Measurements from ENCODE around the gene HNF4A. TPM values are rescaled to one million over a fixed set of nuclear protein-coding genes. Genes with fewer than 3 reads are reported as not detected.

Gene HNF4A
- total and polyA plus RNA-seq, 2 of the 13 experiments (the other 11 are each of a cell fraction or from before 2014, with no cell fraction given), result 80.9 to 169 TPM

- TF ChIP-seq MTA3 (CRISPR knock-in tag; IDR thresholded peaks at IDR 0.05), result no peak
- TF ChIP-seq ZNF784 (CRISPR knock-in tag; IDR thresholded peaks at IDR 0.05; ENCODE audit: borderline replicate concordance), result peak; percentile 98; the same call in 1 of the 2 replicates
- peak; percentile 85; the same call in 1 of the 2 replicates for TF ChIP-seq ZNF251 (CRISPR knock-in tag; IDR thresholded peaks at IDR 0.05)
- TF ChIP-seq JUNB (CRISPR knock-in tag; IDR thresholded peaks at IDR 0.05; ENCODE audit: borderline replicate concordance), result no peak
- peak; percentile 94 for TF ChIP-seq PAX8 (CRISPR knock-in tag; IDR thresholded peaks at IDR 0.05; ENCODE audit: borderline replicate concordance)
- TF ChIP-seq ZNF672 (CRISPR knock-in tag; IDR thresholded peaks at IDR 0.05), result no peak; the same call in 1 of the 2 replicates
- TF ChIP-seq ETV6 (CRISPR knock-in tag; conservative IDR thresholded peaks at IDR 0.05), result no peak
- peak; percentile 86; the same call in 1 of the 2 replicates for TF ChIP-seq ZHX2 (IDR thresholded peaks at IDR 0.05; ENCODE audit: low read depth)
- TF ChIP-seq ZHX2 (CRISPR knock-in tag; IDR thresholded peaks at IDR 0.05; ENCODE audit: borderline replicate concordance), result no peak
- no peak for TF ChIP-seq POLR2AphosphoS2 (IDR thresholded peaks at IDR 0.05; ENCODE audit: low read depth, low read length)
- peak; percentile 94; the same call in 1 of the 2 replicates for TF ChIP-seq ZNF180 (CRISPR knock-in tag; IDR thresholded peaks at IDR 0.05; ENCODE audit: borderline replicate concordance, low read depth)
- peak; percentile 47; the same call in 1 of the 2 replicates for TF ChIP-seq RCOR2 (CRISPR knock-in tag; IDR thresholded peaks at IDR 0.05)
- peak; percentile 54; the same call in 1 of the 2 replicates for TF ChIP-seq HMG20A (CRISPR knock-in tag; IDR thresholded peaks at IDR 0.05; ENCODE audit: borderline replicate concordance)
- TF ChIP-seq NFE2L2 (IDR thresholded peaks at IDR 0.05; ENCODE audit: low read length), result no peak
- no peak for TF ChIP-seq ONECUT2 (CRISPR knock-in tag; IDR thresholded peaks at IDR 0.05)
- no peak; the same call in none of the 2 replicates for TF ChIP-seq KLF6 (CRISPR knock-in tag; IDR thresholded peaks at IDR 0.05)
- TF ChIP-seq HOXA5 (CRISPR knock-in tag; IDR thresholded peaks at IDR 0.05), result peak; percentile 84
- TF ChIP-seq MAFK (conservative IDR thresholded peaks at IDR 0.05 in 1 of 2, IDR thresholded peaks at IDR 0.05 in 1 of 2; ENCODE audit: low read length in 2 of 2), result no peak
- no peak for TF ChIP-seq CREBL2 (CRISPR knock-in tag; IDR thresholded peaks at IDR 0.05; ENCODE audit: borderline replicate concordance)
- no peak for TF ChIP-seq ATAD3A (CRISPR knock-in tag; IDR thresholded peaks at IDR 0.05)
Observed at GRCh38 chr20:44310664-44311639, 44.5 kb upstream of the HNF4A start, which contains the start of gene FITM2 (continued).
